IMR-90 (cell line): ENCODE measurements around the gene PAX2. TPM values are rescaled to one million over a fixed set of nuclear protein-coding genes. Genes with fewer than 3 reads are reported as not detected.

Source experiments
- ATAC-seq: fragments of 200-7000 bp; cut with Tn5 transposase; 2 replicates; pipeline ENCODE4 v1.9.1; 2020; ENCODE audit warnings: low read depth, mild to moderate bottlenecking, moderate library complexity
- BruUV-seq: library from RNA; stranded (reverse); fragments of 400-500 nt; replicated peaks from 2 replicates; lab custom pipeline; 2021; lab: Mats Ljungman, UMichigan
- CTCF ChIA-PET: fragments of 300-600 bp; formaldehyde crosslinking; extraction: SDS; loops from one replicate; lab custom pipeline; 2021; ENCODE audit warnings: antibody characterized with exemption; lab: Yijun Ruan, JAX
- POLR2A ChIA-PET: fragments of 300-600 bp; sonication (Branson Sonifier 250); formaldehyde crosslinking; loops from one replicate; lab custom pipeline; 2022; ENCODE audit warnings: antibody characterized with exemption; ENCODE audit not compliant: unreplicated experiment; lab: Charles Lee
- DNase-seq: peaks from one replicate; pipeline ENCODE4 v3.0.0; 2013
- H2AFZ ChIP-seq: replicated peaks from 2 replicates; pipeline ENCODE3; 2013; ENCODE audit warnings: low read length, mild to moderate bottlenecking; ENCODE audit not compliant: poor library complexity
- H2AK5ac ChIP-seq: 2 replicates; pipeline ENCODE4 v1.6.1; 2013; ENCODE audit warnings: low read depth, low read length, inconsistent platforms
- H2AK9ac ChIP-seq: replicated peaks from 2 replicates; pipeline ENCODE3; 2013; ENCODE audit warnings: mild to moderate bottlenecking, low read depth, low read length, moderate library complexity; ENCODE audit not compliant: poor library complexity
- H2BK120ac ChIP-seq: 2 replicates; pipeline ENCODE4 v1.6.1; 2013; ENCODE audit warnings: low read depth, low read length, inconsistent platforms
- H2BK15ac ChIP-seq: 3 replicates; pipeline ENCODE4 v1.6.1; 2013; ENCODE audit warnings: low read depth, low read length, inconsistent platforms
- H2BK20ac ChIP-seq: 2 replicates; pipeline ENCODE4 v1.6.1; 2013; ENCODE audit warnings: low read depth, mild to moderate bottlenecking, inconsistent platforms, low read length, moderate library complexity
- H2BK5ac ChIP-seq: 2 replicates; pipeline ENCODE4 v1.6.1; 2013; ENCODE audit warnings: mild to moderate bottlenecking, low read depth, low read length, inconsistent platforms; ENCODE audit not compliant: poor library complexity, severe bottlenecking
- H3K14ac ChIP-seq: replicated peaks from 2 replicates; pipeline ENCODE4 v1.6.1; 2013; ENCODE audit warnings: low read depth, low read length, inconsistent platforms
- H3K18ac ChIP-seq: 2 replicates; pipeline ENCODE4 v1.6.1; 2013; ENCODE audit warnings: low read depth, low read length, control low read depth
- H3K23ac ChIP-seq: 2 replicates; pipeline ENCODE4 v1.6.1; 2013; ENCODE audit warnings: low read depth, low read length, inconsistent platforms
- H3K27ac ChIP-seq: 2 replicates; pipeline ENCODE4 v1.5.1; 2013; ENCODE audit warnings: mild to moderate bottlenecking, control low read depth, low read length; ENCODE audit not compliant: insufficient read depth
- H3K27me3 ChIP-seq: 2 replicates; pipeline ENCODE4 v1.6.1; 2013; ENCODE audit warnings: low read length; ENCODE audit not compliant: control insufficient read depth, insufficient read depth
- H3K36me3 ChIP-seq: 2 replicates; pipeline ENCODE4 v1.6.1; 2013; ENCODE audit warnings: low read length, mixed read lengths; ENCODE audit not compliant: control insufficient read depth, insufficient read depth
- H3K4ac ChIP-seq: 2 replicates; pipeline ENCODE4 v1.6.1; 2013; ENCODE audit warnings: low read depth, low read length, inconsistent platforms
- H3K4me1 ChIP-seq: 2 replicates; pipeline ENCODE4 v1.6.1; 2013; ENCODE audit warnings: low read length, mixed read lengths; ENCODE audit not compliant: control insufficient read depth, insufficient read depth
- H3K4me2 ChIP-seq: 2 replicates; pipeline ENCODE4 v1.6.1; 2013; ENCODE audit warnings: low read depth, mild to moderate bottlenecking, control low read depth, low read length, moderate library complexity
- H3K4me3 ChIP-seq: 2 replicates; pipeline ENCODE4 v1.5.1; 2013; ENCODE audit warnings: low read depth, mild to moderate bottlenecking, control low read depth, low read length, moderate library complexity; ENCODE audit not compliant: insufficient read depth
- H3K56ac ChIP-seq: 2 replicates; pipeline ENCODE4 v1.6.1; 2013; ENCODE audit warnings: low read length, inconsistent platforms; ENCODE audit not compliant: insufficient read depth; ENCODE audit errors: extremely low read depth
- H3K79me1 ChIP-seq, 2 experiments: 2 replicates each; pipeline ENCODE4 v1.6.1; 2013; ENCODE audit warnings: low read length in 2 of 2, inconsistent platforms in 1 of 2, low read depth in 1 of 2
- H3K9ac ChIP-seq: 2 replicates; pipeline ENCODE4 v1.6.1; 2013; ENCODE audit warnings: low read depth, low read length, control low read depth
- H3K9me1 ChIP-seq: 2 replicates; pipeline ENCODE4 v1.6.1; 2013; ENCODE audit warnings: low read length, inconsistent platforms; ENCODE audit not compliant: insufficient read depth
- H3K9me3 ChIP-seq: 2 replicates; pipeline ENCODE4 v1.6.1; 2013; ENCODE audit warnings: low read length; ENCODE audit not compliant: control insufficient read depth, insufficient read depth
- H4K20me1 ChIP-seq: 2 replicates; pipeline ENCODE4 v1.6.1; 2013; ENCODE audit warnings: low read length, inconsistent platforms; ENCODE audit not compliant: insufficient read depth
- H4K5ac ChIP-seq: 2 replicates; pipeline ENCODE4 v1.6.1; 2013; ENCODE audit warnings: mild to moderate bottlenecking, low read depth, low read length, control low read depth
- H4K8ac ChIP-seq, 2 experiments: 2 replicates each; pipeline ENCODE4 v1.6.1; 2013; ENCODE audit warnings: low read depth in 2 of 2, low read length in 2 of 2, control low read depth in 1 of 2, inconsistent platforms in 1 of 2
- H4K91ac ChIP-seq: 2 replicates; pipeline ENCODE4 v1.6.1; 2013; ENCODE audit warnings: low read depth, low read length, inconsistent platforms; ENCODE audit not compliant: insufficient read depth
- BHLHE40 ChIP-seq: fragments of 150-350 bp; IDR thresholded peaks from 2 replicates; pipeline ENCODE4 v1.6.1; 2016; ENCODE audit warnings: mild to moderate bottlenecking, low read depth, low read length
- CEBPB ChIP-seq: IDR thresholded peaks from 2 replicates; pipeline ENCODE4 v1.6.1; 2012; ENCODE audit warnings: low read depth, low read length, improper control_type of control experiment
- CHD1 ChIP-seq: IDR thresholded peaks from 2 replicates; pipeline ENCODE4 v1.6.1; 2012; ENCODE audit warnings: low read depth, low read length, improper control_type of control experiment
- CTCF ChIP-seq: conservative IDR thresholded peaks from 2 replicates; pipeline ENCODE4 v1.5.1; 2012; ENCODE audit warnings: mild to moderate bottlenecking, low read depth, low read length, improper control_type of control experiment
- FOS ChIP-seq: fragments of 150-350 bp; IDR thresholded peaks from 2 replicates; pipeline ENCODE4 v1.6.1; 2016; ENCODE audit warnings: low read depth, low read length
- MAFK ChIP-seq: IDR thresholded peaks from 2 replicates; pipeline ENCODE4 v1.6.1; 2012; ENCODE audit warnings: low read depth, low read length, improper control_type of control experiment
- MAZ ChIP-seq: IDR thresholded peaks from 2 replicates; pipeline ENCODE4 v1.6.1; 2012; ENCODE audit warnings: low read depth, mild to moderate bottlenecking, low read length, improper control_type of control experiment, moderate library complexity, borderline replicate concordance
- MXI1 ChIP-seq: IDR thresholded peaks from 2 replicates; pipeline ENCODE4 v1.6.1; 2012; ENCODE audit warnings: low read depth, mild to moderate bottlenecking, low read length, moderate library complexity, borderline replicate concordance
- NFE2L2 ChIP-seq: fragments of 150-350 bp; IDR thresholded peaks from 2 replicates; pipeline ENCODE4 v1.6.1; 2016; ENCODE audit warnings: low read depth, mild to moderate bottlenecking, low read length
- POLR2A ChIP-seq: IDR thresholded peaks from 2 replicates; pipeline ENCODE4 v1.6.1; 2012; ENCODE audit warnings: mild to moderate bottlenecking, low read depth, low read length
- RAD21 ChIP-seq: IDR thresholded peaks from 2 replicates; pipeline ENCODE4 v1.6.1; 2012; ENCODE audit warnings: low read length, improper control_type of control experiment
- RCOR1 ChIP-seq: IDR thresholded peaks from 2 replicates; pipeline ENCODE4 v1.6.1; 2012; ENCODE audit warnings: mild to moderate bottlenecking, low read length, improper control_type of control experiment; ENCODE audit not compliant: insufficient replicate concordance
- RFX5 ChIP-seq: IDR thresholded peaks from 2 replicates; pipeline ENCODE4 v1.8.0; 2012; ENCODE audit warnings: low read depth, mild to moderate bottlenecking, low read length, moderate library complexity
- SMC3 ChIP-seq: fragments of 150-350 bp; IDR thresholded peaks from 2 replicates; pipeline ENCODE4 v1.6.1; 2016; ENCODE audit warnings: low read depth, mild to moderate bottlenecking, antibody characterized with exemption, low read length, moderate library complexity
- USF2 ChIP-seq: fragments of 150-350 bp; IDR thresholded peaks from 2 replicates; pipeline ENCODE4 v1.6.1; 2017; ENCODE audit warnings: mild to moderate bottlenecking, antibody characterized with exemption, low read length, low read depth
- WGBS, 2 experiments: methylation state at CpG; one replicate each; pipeline versions ENCODE4 v1.1.5 to v1.1.7; 2013; ENCODE audit warnings: missing lambda C conversion rate in 2 of 2; ENCODE audit not compliant: insufficient read length in 1 of 2; ENCODE audit errors: extremely low coverage in 2 of 2; 5-methylcytosine and 5-hydroxymethylcytosine counted together
- dilution Hi-C: fragments of 300-500 bp; cut with HindIII; formaldehyde crosslinking; loops from one replicate; pipeline ENCODE4 v1.14.3; 2018; ENCODE audit warnings: low sequenced_read_pairs; ENCODE audit not compliant: unreplicated experiment
- in situ Hi-C: fragments of 300-500 bp; cut with MboI; formaldehyde crosslinking; loops from 3 replicates; pipeline ENCODE4 v1.14.3; 2019; ENCODE audit warnings: low sequenced_read_pairs, inconsistent platforms, mixed read lengths
- intact Hi-C: fragments of 100-400 bp; cut with micrococcal nuclease; formaldehyde crosslinking; loops from 2 replicates; pipeline ENCODE4 v1.10.0; 2022
- polyA plus RNA-seq, 3 experiments: library from polyadenylated mRNA; depleted of rRNA; stranded (reverse); fragments of >200 nt; gene quantifications; 2 replicates each; pipeline ENCODE4 v1.2.3, GENCODE V29; 2012; ENCODE audit warnings: low replicate concordance in 1 of 3
- total RNA-seq: library from RNA; depleted of rRNA; stranded (reverse); fragments of >200 nt; gene quantifications from 2 replicates; pipeline ENCODE4 v1.2.3, GENCODE V29; 2012
- TF ChIP-seq, protein P1 (sequence below): fragments of 150-350 bp; IDR thresholded peaks from 2 replicates; pipeline ENCODE4 v1.6.1; 2016; ENCODE audit warnings: low read depth, mild to moderate bottlenecking, low read length, moderate library complexity, borderline replicate concordance

Gene PAX2
- total and polyA plus RNA-seq, 2 of the 4 experiments (the other 2 are of a cell fraction), result not detected

GRCh38 chr10:100775386-100775785 lies 30.0 kb downstream of the PAX2 start:
- no peak overlapping the region for H3K4me2 ChIP-seq
- no peak for ATAC-seq
- no peak for DNase-seq

More at GRCh38 chr10:100775386-100775785, 30.0 kb downstream of the PAX2 start:
- Histone ChIP-seq H3K79me1 (no peaks in the 10 kb centered on the region), H3K9me3 (no peaks in the 10 kb centered on the region), H3K36me3 (no peaks in the 10 kb centered on the region), H3K18ac (no peak overlapping the region), H3K27ac (no peak overlapping the region), H2AK9ac (no peak overlapping the region), H4K5ac (no peak overlapping the region), H2BK15ac (no peak overlapping the region), H4K91ac (no peak overlapping the region), H2BK20ac (no peak overlapping the region), H3K23ac (no peak overlapping the region), H4K20me1 (no peaks in the 10 kb centered on the region), H3K4me3 (no peak overlapping the region), H3K9ac (no peak overlapping the region), H3K4ac (no peak overlapping the region), H2AFZ (no peak overlapping the region), H3K9me1 (no peaks in the 10 kb centered on the region), H4K8ac (no peak overlapping the region), H2BK5ac (no peak overlapping the region), H3K27me3 (peaks cover 41% of the 10 kb centered on the region), H2BK120ac (no peak overlapping the region), H3K4me1 (no peaks in the 10 kb centered on the region), H2AK5ac (no peak overlapping the region), H3K14ac (no peak overlapping the region), H3K56ac (no peak overlapping the region)
- dilution Hi-C loops, result no loop called here
- in situ Hi-C loops, result no loop called here
- WGBS, 2 experiments, result no CpG with 5 or more reads among the region's 5 CpGs
- intact Hi-C loops, result no loop called here
- TF ChIP-seq, protein P1, sequence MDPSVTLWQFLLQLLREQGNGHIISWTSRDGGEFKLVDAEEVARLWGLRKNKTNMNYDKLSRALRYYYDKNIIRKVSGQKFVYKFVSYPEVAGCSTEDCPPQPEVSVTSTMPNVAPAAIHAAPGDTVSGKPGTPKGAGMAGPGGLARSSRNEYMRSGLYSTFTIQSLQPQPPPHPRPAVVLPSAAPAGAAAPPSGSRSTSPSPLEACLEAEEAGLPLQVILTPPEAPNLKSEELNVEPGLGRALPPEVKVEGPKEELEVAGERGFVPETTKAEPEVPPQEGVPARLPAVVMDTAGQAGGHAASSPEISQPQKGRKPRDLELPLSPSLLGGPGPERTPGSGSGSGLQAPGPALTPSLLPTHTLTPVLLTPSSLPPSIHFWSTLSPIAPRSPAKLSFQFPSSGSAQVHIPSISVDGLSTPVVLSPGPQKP, result no peak
- TF ChIP-seq RCOR1 (no peak), CEBPB (no peak), CTCF (no peak), POLR2A (no peak), FOS (no peak), RFX5 (no peak), MXI1 (no peak), BHLHE40 (no peak), CHD1 (no peak), SMC3 (no peak), USF2 (no peak), MAFK (no peak), NFE2L2 (no peak), MAZ (no peak), RAD21 (no peak)
- no TSS peak for BruUV-seq
- ChIA-PET POLR2A (no interaction called here), CTCF (no interaction called here)
